Left lung (tissue), 10 donors: Measurements from ENCODE around the gene MAPK8IP3. TPM values are rescaled to one million over a fixed set of nuclear protein-coding genes. Genes with fewer than 3 reads are reported as not detected.

ENCODE experiments used
- ATAC-seq: fragments of 200-7000 bp; cut with Tn5 transposase; one replicate; pipeline ENCODE4 v1.9.1; 2020; ENCODE audit warnings: moderate library complexity
- DNase-seq, 4 donors: peaks; one replicate each; pipeline ENCODE4 v3.0.0-alpha.2; 2013 to 2020
- H3K27ac ChIP-seq, 2 donors: fragments of 200-600 bp; sonication (generic) in 1 of 2; one replicate each; pipeline versions ENCODE4 v1.5.0 to v1.8.0; 2020 to 2021
- H3K27me3 ChIP-seq, 2 donors: fragments of 200-600 bp; sonication (generic) in 1 of 2; one replicate each; pipeline versions ENCODE4 v1.5.0 to v1.8.0; 2020 to 2021
- H3K36me3 ChIP-seq, 2 donors: fragments of 200-600 bp; sonication (generic) in 1 of 2; one replicate each; pipeline versions ENCODE4 v1.5.0 to v1.8.0; 2020 to 2021
- H3K4me1 ChIP-seq, 2 donors: fragments of 200-600 bp; one replicate each; pipeline ENCODE4 v1.8.0; 2021
- H3K4me3 ChIP-seq, 2 donors: fragments of 200-600 bp; sonication (generic) in 1 of 2; one replicate each; pipeline versions ENCODE4 v1.5.0 to v1.8.0; 2020 to 2021; ENCODE audit warnings: mild to moderate bottlenecking in 1 of 2
- H3K9me3 ChIP-seq, 2 donors: fragments of 200-600 bp; sonication (generic) in 1 of 2; one replicate each; pipeline versions ENCODE4 v1.5.0 to v1.8.0; 2020 to 2021
- CTCF ChIP-seq, 2 donors: fragments of 200-600 bp; sonication (generic) in 1 of 2; IDR thresholded peaks; one replicate each; pipeline versions ENCODE4 v1.5.0 to v1.8.0; 2021; ENCODE audit warnings: antibody characterized with exemption in 2 of 2
- intact Hi-C, 2 donors: fragments of 100-400 bp; cut with DNase I; formaldehyde crosslinking; loops; one replicate each; pipeline versions ENCODE4 v1.11.2 to v1.14.2; 2022
- polyA plus RNA-seq, 6 donors: library from polyadenylated mRNA; unstranded; fragments of 120-200 nt; gene quantifications; one replicate each; pipeline ENCODE4 v1.2.1, GENCODE V29; 2013; ENCODE audit not compliant: insufficient read length in 6 of 6
- total RNA-seq, 2 donors: library from RNA; stranded (reverse); fragmentation: NEBNext Ultra II Directional; extraction: Animal tissue kit (Norgen Biotek cat#: 25700); gene quantifications; one replicate each; pipeline ENCODE4 v1.2.1, GENCODE V29; 2021
- donor health status: DM: no; HTN: yes; CAD: no.
- donor health status: DM: no; HTN: no; CAD: no.

The MAPK8IP3 gene
- total and polyA plus RNA-seq, 8 donors = 48.1 to 85.9 (median 64.0) TPM

- DNase-seq (no peak), ATAC-seq (no peak)
- intact Hi-C loops = no loop called here
- Histone ChIP-seq H3K27ac (no peak overlapping the region), H3K4me3 (no peak overlapping the region), H3K36me3 (peaks cover 0 to 41% of the 10 kb centered on the region in 2 donors), H3K27me3 (no peaks in the 10 kb centered on the region), H3K9me3 (no peaks in the 10 kb centered on the region), H3K4me1 (peaks cover 8 to 35% of the 10 kb centered on the region in 2 donors)
- no peak for TF ChIP-seq CTCF (IDR thresholded peaks at IDR 0.05)
Measured at GRCh38 chr16:1780677-1781072, 74.7 kb downstream of the MAPK8IP3 start.

- Histone ChIP-seq H3K4me3 (peak overlapping the region; percentile 81 to 87), H3K4me1 (peaks cover 8 to 39% of the 10 kb centered on the region in 2 donors), H3K9me3 (no peaks in the 10 kb centered on the region), H3K27ac (peak overlapping the region in 1 of 2 donors; percentile 88), H3K36me3 (peaks cover 0 to 41% of the 10 kb centered on the region in 2 donors), H3K27me3 (no peaks in the 10 kb centered on the region)
- no peak for TF ChIP-seq CTCF (IDR thresholded peaks at IDR 0.05)
- intact Hi-C loops = no loop called here
- DNase-seq (peak in 1 of 4 donors; percentile 14), ATAC-seq (no peak)
Measured at GRCh38 chr16:1781254-1781653, 75.3 kb downstream of the MAPK8IP3 start.

DNA sequence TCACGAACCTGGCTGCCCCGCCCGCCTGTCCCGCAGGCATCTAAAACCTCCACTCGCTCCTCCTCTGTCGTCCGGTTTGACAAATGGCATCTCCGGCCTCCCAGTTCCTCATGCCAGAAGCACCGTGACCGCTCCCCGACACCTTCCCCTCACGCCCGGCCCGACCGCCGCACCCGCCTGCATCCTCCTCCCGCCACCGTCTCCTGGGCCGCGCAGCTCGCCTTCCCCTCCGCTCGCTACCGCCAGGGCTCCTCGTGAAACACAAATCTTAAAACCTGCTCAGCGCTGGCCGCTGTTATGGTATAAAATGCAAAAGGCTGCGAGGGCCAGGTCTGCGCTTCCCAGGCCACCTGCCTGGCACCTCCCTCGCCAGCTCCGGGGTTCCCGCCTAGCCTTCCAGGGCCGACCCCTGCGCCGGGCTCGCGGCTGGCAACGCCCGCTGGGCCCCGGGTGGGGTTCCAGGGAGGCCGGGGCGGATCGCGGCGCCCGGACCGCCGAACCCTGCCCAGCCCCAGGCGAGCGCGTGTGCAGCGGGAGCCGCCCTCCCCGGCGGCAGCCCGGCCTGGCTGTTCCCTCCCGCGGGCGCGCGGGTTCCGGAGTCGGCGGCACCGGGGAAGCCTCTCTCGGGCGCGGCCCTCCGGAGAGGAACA lies 75.9 kb downstream of the MAPK8IP3 start:
- H3K9me3 ChIP-seq = no peaks in the 10 kb centered on the region
- peaks cover 8 to 39% of the 10 kb centered on the region in 2 donors for H3K4me1 ChIP-seq
- no peak for TF ChIP-seq CTCF (IDR thresholded peaks at IDR 0.05)
- ATAC-seq (peak; percentile 4), DNase-seq (peak in 2 of 4 donors; percentile 35 to 85)
- intact Hi-C loops = no loop called here
- no peaks in the 10 kb centered on the region for H3K27me3 ChIP-seq
- H3K27ac ChIP-seq = peak overlapping the region; percentile 66 to 88
- H3K4me3 ChIP-seq = peak overlapping the region; percentile 81 to 87
- peaks cover 0 to 41% of the 10 kb centered on the region in 2 donors for H3K36me3 ChIP-seq

DNA sequence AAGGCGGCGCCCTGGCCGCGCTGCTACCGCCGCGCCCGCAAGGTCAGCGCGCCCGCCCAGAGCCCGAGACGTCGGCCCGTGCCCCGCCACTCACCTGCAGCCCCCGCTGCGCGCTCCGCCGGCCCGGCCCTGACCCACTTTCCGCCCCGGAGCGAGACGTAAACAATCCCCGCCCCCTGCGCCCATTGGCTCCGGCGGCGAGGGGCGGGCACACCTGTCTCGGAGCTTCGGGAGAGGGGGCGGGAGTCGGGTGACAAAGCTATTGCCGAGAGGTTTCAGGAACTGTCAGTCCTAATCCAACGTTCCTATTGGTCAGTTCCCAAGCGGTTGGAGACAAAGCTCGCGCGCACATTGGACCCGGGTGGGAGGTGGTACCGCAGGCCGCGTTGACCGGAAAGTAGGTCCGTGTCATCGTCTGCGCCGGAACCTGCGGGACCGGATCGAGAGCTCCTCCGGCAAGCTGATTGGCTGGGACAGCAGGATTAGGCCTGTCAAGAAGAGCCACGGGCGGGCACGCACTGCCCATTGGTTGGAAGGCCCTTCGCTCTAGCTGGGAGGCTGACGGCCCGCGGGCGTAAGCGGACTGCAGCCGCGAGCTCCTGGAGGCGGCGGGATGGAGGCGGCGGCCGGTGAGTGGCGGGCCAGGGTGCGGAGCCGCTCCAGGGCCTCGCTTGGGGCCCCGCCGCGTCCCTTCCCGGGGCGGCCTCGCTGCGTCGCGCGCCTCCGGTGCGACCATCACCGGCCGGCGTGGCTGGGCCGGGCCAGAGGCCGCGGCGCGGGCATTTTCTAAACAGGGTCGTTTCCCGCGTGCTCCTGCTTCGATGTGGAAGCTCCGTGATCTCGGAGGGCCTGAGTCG lies 76.6 kb downstream of the MAPK8IP3 start, which contains the start of the genes NUBP2 and SPSB3:
TSS of gene NUBP2 (plus strand) at position 553 of the 857 bp plus-strand sequence. CDS start at position 614, 61 bp downstream.
TSS of gene SPSB3 (minus strand) at position 164 of the 857 bp plus-strand sequence. CDS start 1,088 bp downstream, outside the sequence.
- intact Hi-C loops = no loop called here
- no peak for TF ChIP-seq CTCF (IDR thresholded peaks at IDR 0.05)

More for the DNA sequence above, 76.6 kb downstream of the MAPK8IP3 start, which contains the start of the genes NUBP2 and SPSB3:
- H3K27me3 ChIP-seq = no peaks in the 10 kb centered on the region
- H3K4me3 ChIP-seq = peak within 1 kb of the TSS; percentile 81 to 94
- peaks cover 0 to 41% of the 10 kb centered on the region in 2 donors for H3K36me3 ChIP-seq
- DNase-seq = peak; percentile 99 to 100 (median 100)
- ATAC-seq = peak; percentile 94
- peaks cover 8 to 39% of the 10 kb centered on the region in 2 donors for H3K4me1 ChIP-seq
- H3K27ac ChIP-seq = peak within 1 kb of the TSS; percentile 66 to 88
- H3K9me3 ChIP-seq = no peaks in the 10 kb centered on the region
